K562 (cell line): ENCODE measurements around the gene BANK1. TPM values are rescaled to one million over a fixed set of nuclear protein-coding genes. Genes with fewer than 3 reads are reported as not detected.

Source experiments
- BACH1 ChIP-seq: fragments of 200-800 bp; sonication (Bioruptor generic); IDR thresholded peaks from 2 replicates; pipeline ENCODE4 v1.6.1; 2016; ENCODE audit warnings: missing genetic modification characterization, missing compliant biosample characterization
- BRD4 ChIP-seq: fragments of 200-600 bp; sonication (generic); IDR thresholded peaks from 2 replicates; pipeline ENCODE4 v1.6.1; 2017; ENCODE audit warnings: inconsistent platforms
- NCOA1 ChIP-seq: fragments of 450-650 bp; IDR thresholded peaks from 2 replicates; pipeline ENCODE4 v1.6.1; 2016; ENCODE audit warnings: low read depth
- NR1H2 ChIP-seq: sonication (generic); formaldehyde crosslinking; IDR thresholded peaks from 2 replicates; pipeline ENCODE4 v1.4.0; 2020; ENCODE audit warnings: mild to moderate bottlenecking, missing genetic modification reagents
- polyA plus RNA-seq, 8 experiments: library from polyadenylated mRNA; depleted of rRNA in 4 of 8; stranded (reverse) in 5 of 8; unstranded in 3 of 8; fragments of >200 nt; fragmentation: Nextera tagmentation in 2 of 8; fragmentation: Illumina TruSeq in 1 of 8; extraction: Ambion mirVana in 2 of 8; extraction: Trizol in 1 of 8; gene quantifications; 2 replicates each; pipeline versions ENCODE4 v1.2.1 to v1.2.3, GENCODE V29; 2011 to 2014; ENCODE audit warnings: inconsistent platforms in 1 of 8, missing spikeins in 1 of 8
- total RNA-seq, 7 experiments: library from RNA; depleted of rRNA in 6 of 7; stranded (reverse); fragments of >200 nt in 6 of 7; fragmentation: Illumina TruSeq in 2 of 7; extraction: Trizol in 2 of 7; gene quantifications; 2 replicates each; pipeline versions ENCODE4 v1.2.1 to v1.2.3, GENCODE V29; 2011 to 2021; ENCODE audit warnings: low replicate concordance in 1 of 7
- TF ChIP-seq, protein P1 (sequence below), 2 experiments: IDR thresholded peaks; 2 replicates each; pipeline ENCODE4 v1.6.1; 2011; ENCODE audit warnings: borderline replicate concordance in 1 of 2, control low read depth in 1 of 2, low read depth in 1 of 2, low read length in 1 of 2, mild to moderate bottlenecking in 1 of 2, mixed read lengths in 1 of 2, moderate library complexity in 1 of 2; ENCODE audit not compliant: insufficient read depth in 1 of 2, insufficient read length in 1 of 2, poor library complexity in 1 of 2, severe bottlenecking in 1 of 2; ENCODE audit errors: extremely low read depth in 1 of 2
- TF ChIP-seq, protein P2 (sequence below): fragments of 450-650 bp; IDR thresholded peaks from 2 replicates; pipeline ENCODE4 v1.6.1; 2014; ENCODE audit warnings: low read depth, mild to moderate bottlenecking, moderate library complexity, borderline replicate concordance
- TF ChIP-seq, protein P3 (sequence below): sonication (generic); formaldehyde crosslinking; IDR thresholded peaks from 2 replicates; pipeline ENCODE4 v1.8.1; 2023; ENCODE audit warnings: mild to moderate bottlenecking, missing genetic modification reagents, moderate library complexity

The BANK1 gene
- total and polyA plus RNA-seq, 9 of the 15 experiments (the other 6 are each of a cell fraction or from before 2014, with no cell fraction given), result not detected

DNA sequence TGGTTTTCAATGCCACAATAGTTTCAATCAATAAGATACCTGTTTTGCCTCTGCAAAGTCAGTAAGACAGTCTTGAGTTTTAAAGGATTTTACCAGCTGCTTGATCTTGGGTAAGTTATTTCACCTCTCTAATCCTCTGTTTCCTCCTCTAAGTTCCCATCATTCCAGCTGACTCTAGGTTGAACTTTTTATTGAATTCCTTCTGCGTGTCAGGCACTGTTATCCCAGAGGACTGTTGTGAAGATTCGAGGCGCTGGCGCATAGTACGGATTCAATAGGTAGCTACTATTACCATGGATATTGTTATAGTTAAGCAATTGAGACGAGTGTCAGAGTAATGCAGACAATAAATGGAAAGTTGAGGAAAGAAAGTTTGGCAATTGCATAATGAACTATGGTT is 179.4 kb downstream of the BANK1 start (continued):
- TF ChIP-seq, protein P1, sequence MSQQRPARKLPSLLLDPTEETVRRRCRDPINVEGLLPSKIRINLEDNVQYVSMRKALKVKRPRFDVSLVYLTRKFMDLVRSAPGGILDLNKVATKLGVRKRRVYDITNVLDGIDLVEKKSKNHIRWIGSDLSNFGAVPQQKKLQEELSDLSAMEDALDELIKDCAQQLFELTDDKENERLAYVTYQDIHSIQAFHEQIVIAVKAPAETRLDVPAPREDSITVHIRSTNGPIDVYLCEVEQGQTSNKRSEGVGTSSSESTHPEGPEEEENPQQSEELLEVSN (IDR thresholded peaks at IDR 0.05; ENCODE audit: borderline replicate concordance in 1 of 2, extremely low read depth in 1 of 2, insufficient read depth in 1 of 2, insufficient read length in 1 of 2, low read depth in 1 of 2, low read length in 1 of 2, poor library complexity in 1 of 2, severe bottlenecking in 1 of 2), result no peak
- TF ChIP-seq, protein P2, sequence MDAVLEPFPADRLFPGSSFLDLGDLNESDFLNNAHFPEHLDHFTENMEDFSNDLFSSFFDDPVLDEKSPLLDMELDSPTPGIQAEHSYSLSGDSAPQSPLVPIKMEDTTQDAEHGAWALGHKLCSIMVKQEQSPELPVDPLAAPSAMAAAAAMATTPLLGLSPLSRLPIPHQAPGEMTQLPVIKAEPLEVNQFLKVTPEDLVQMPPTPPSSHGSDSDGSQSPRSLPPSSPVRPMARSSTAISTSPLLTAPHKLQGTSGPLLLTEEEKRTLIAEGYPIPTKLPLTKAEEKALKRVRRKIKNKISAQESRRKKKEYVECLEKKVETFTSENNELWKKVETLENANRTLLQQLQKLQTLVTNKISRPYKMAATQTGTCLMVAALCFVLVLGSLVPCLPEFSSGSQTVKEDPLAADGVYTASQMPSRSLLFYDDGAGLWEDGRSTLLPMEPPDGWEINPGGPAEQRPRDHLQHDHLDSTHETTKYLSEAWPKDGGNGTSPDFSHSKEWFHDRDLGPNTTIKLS, result no peak
- TF ChIP-seq NR1H2, result no peak
- TF ChIP-seq BACH1 (tag), result no peak
- no peak for TF ChIP-seq BRD4
- TF ChIP-seq, protein P3, sequence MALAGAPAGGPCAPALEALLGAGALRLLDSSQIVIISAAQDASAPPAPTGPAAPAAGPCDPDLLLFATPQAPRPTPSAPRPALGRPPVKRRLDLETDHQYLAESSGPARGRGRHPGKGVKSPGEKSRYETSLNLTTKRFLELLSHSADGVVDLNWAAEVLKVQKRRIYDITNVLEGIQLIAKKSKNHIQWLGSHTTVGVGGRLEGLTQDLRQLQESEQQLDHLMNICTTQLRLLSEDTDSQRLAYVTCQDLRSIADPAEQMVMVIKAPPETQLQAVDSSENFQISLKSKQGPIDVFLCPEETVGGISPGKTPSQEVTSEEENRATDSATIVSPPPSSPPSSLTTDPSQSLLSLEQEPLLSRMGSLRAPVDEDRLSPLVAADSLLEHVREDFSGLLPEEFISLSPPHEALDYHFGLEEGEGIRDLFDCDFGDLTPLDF (CRISPR knock-in tag), result no peak
- TF ChIP-seq NCOA1, result no peak
- TF ChIP-seq, all 486 proteins: peak for 0
